ENCODE results near the gene CUL7. TPM values are rescaled to one million over a fixed set of nuclear protein-coding genes. Genes with fewer than 3 reads are reported as not detected.

The CUL7 gene
- total and polyA plus RNA-seq, 9 of the 15 experiments (the other 6 are each of a cell fraction or from before 2014, with no cell fraction given): 0.44 to 20.1 (median 8.6) TPM

GRCh38 chr6:43059168-43060033 lies 5.8 kb upstream of the CUL7 start, which contains the start of the genes KLC4 and MRPL2 (continued):
- TF ChIP-seq HDAC2 (IDR thresholded peaks at IDR 0.05): peak; percentile 61; the same call in 1 of the 2 replicates
- TF ChIP-seq IRF2 (CRISPR knock-in tag; IDR thresholded peaks at IDR 0.05): no peak
- TF ChIP-seq TFAM (CRISPR knock-in tag; conservative IDR thresholded peaks at IDR 0.05): no peak
- TF ChIP-seq GTF3C2 (IDR thresholded peaks at IDR 0.05; ENCODE audit: borderline replicate concordance, extremely low read depth, insufficient read length): no peak
- TF ChIP-seq DDX20 (tag; IDR thresholded peaks at IDR 0.05; ENCODE audit: low read depth): no peak
- TF ChIP-seq ZNF830 (CRISPR knock-in tag; IDR thresholded peaks at IDR 0.05): no peak
- TF ChIP-seq SFPQ (IDR thresholded peaks at IDR 0.05; ENCODE audit: low read depth, low read length): no peak
- TF ChIP-seq ZNF780A (CRISPR knock-in tag; IDR thresholded peaks at IDR 0.05): no peak
- TF ChIP-seq GABPB2 (CRISPR knock-in tag; conservative IDR thresholded peaks at IDR 0.05): no peak
- TF ChIP-seq SRSF3 (IDR thresholded peaks at IDR 0.05; ENCODE audit: insufficient read depth, low read length): no peak
- TF ChIP-seq ZNF274 (IDR thresholded peaks at IDR 0.05; ENCODE audit: borderline replicate concordance, low read depth, low read length): no peak
- TF ChIP-seq ZBTB40 (IDR thresholded peaks at IDR 0.05): no peak; the same call in none of the 2 replicates
- no peak for TF ChIP-seq ZBTB40 (CRISPR knock-in tag; IDR thresholded peaks at IDR 0.05)
